HG03039 (cell line): ENCODE data around the gene SCARB1.

ENCODE experiments used
- ATAC-seq: cut with Tn5 transposase; IDR thresholded peaks from one replicate; pipeline ENCODE4 v1.9.1; 2021; ENCODE audit warnings: mild to moderate bottlenecking, moderate library complexity; ENCODE audit not compliant: unreplicated experiment

SCARB1 gene

DNA sequence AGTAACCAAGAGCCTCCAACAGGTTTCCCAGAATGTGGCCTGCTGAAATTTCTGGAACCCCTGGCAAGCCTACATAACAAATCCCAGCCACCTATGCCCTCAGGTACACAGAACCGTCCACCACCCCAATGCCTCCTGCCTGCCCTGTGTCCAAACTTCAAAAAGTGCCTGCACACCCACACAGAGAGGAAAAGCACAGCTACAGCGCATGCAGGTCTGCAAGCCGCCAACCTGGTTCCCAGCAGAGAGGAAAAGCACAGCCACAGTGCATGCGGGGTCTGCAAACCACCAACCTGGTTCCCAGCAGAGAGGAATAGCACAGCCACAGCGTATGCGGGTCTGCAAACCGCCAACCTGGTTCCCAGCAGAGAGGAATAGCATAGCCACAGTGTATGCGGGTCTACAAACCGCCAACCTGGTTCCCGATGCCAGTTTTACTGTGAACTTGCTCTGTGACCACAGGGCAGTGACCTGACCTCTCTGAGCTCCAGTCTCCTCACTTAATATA lies 113.5 kb downstream of the SCARB1 start:
- no peak for ATAC-seq

DNA sequence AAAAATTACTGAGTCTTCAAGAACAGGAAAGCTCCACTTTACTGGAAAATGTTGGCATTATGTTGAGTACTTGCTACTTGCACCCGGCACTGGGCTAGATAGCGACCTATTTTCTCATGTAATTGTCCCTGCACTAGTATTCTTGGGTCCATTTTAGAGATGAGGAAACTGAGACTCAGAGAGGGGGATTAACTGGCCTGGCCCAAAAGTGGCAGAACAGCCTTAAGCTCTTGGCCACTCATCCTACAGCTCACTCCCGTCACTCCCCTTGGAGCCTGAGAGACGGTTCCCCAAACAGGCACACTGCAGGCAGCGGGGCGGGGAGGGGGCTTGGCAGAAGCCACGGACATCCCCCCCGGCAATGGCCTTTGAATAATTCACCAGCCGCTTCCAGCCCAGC lies 113.9 kb downstream of the SCARB1 start:
- ATAC-seq, result no peak

DNA sequence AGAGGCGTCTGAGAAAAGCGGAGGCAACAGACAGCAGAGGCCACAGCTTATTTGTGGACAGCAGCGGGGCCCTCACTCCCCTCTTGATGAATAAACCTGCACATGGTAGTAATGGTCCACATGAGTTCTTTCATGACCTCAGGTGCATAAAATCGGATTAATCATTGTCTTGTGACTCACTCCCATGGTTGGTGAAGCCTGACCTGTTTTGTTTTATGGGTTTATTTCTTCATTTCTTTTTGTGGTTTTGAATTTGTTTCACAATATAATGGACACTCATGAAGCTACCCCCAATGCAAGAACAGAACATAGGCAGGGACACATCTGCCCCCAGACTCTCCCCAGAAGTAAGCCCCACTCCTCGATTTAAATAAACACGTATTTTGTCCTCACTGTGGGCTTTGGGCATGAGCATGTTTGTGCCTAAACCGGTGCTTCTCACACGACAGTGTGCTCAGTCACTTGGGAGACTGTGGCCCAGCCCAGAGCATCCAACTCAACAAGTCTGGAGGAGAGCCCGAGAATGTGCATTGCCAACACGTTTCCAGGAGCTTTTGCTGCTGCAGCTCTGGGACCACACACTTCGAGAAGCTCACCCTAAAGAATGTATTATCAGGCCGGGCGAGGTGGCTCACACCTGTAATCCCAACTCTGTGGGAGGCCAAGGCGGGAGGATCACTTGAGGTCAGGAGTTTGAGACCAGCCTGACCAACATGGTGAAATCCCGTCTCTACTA lies 116.1 kb downstream of the SCARB1 start:
- no peak for ATAC-seq

DNA sequence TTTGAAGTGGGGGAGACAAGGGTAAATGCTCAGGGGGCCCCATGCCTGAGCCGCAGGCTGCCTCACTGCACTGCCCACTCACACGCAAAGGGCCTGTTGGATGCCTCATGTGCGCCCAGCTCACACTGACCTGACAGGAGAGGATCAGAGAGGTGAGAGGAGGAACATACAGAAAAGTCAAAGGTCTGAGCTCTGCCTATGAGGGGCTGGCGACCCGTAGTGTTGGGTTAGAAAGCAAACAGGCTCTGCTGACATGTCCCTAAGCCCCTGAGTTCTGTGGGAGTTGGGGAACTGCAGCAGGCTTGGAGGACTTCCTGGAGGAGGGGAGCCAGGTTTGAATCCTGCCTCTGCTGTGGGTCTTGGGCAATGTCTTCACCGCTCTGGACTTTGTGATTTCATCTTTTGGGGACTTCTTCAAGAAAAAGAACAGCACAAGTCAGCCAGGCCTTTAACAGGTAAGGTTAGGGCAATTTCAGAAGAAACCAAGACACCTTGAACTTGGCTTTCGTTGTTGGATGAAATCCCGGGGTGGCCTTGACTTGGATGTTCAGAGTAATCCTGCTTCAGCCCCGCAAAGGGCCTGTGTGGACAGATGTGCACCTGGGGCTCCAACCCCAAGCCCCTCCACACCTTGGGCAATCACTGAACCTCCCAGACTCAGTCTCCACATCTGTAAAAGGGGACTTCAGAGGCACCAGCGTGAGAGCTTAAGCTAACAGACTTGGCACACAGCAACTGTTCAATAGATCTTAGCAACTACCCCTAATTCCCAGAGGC lies 116.8 kb downstream of the SCARB1 start:
- no peak for ATAC-seq

DNA sequence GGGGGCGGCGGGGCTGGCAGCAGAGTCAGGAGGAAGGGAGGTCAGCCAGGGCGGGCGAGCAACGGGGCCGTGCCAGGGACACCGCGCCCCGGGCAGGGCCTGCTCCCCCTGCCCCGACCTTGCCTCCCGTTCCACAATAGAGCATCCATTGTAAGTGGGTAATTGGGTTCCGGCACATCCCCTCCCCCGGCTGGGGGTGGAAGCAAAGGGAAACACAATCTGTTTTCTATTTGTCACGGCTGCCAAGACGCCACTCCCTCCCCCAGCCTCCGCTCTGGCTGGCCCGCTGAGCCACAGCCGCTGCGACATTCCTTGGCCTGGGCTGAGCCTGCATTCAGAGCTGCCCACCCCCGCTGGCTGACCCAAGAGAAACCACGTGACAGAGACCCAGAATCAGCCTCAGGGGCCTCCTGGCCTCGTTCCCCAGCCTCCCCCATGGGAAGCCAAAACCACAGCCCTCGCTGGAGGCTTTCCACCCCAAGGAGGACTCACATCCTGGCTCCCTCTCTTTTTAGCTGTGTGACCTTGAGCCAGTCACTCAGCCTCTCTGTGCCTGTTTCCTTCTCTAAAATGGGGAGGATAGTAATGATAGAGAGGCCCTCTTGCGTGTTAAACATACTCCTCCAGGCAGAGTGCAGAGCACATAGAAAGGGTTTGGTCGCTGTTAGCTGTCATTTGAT lies 117.6 kb downstream of the SCARB1 start:
- no peak for ATAC-seq

DNA sequence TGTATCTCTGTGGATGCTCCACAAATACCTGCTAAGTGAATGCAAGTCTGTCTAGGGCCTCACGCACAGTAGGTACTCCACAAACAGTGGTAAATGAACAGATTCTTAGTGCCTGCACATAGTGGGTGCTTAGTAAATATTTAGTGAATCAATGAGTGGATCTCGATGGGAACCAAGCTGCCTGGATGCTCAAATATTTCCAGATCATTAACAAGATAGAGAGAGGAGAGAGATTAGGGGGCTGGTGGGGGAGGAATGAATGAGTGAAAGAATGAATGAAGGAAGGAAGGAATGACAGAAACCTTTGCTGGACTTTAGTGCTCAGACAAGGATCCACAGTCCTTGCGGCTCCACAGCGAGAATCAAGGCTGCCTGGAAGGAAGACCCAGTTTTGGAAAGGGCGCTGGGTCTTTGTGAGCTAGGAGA lies 118.2 kb downstream of the SCARB1 start:
- ATAC-seq, result no peak

DNA sequence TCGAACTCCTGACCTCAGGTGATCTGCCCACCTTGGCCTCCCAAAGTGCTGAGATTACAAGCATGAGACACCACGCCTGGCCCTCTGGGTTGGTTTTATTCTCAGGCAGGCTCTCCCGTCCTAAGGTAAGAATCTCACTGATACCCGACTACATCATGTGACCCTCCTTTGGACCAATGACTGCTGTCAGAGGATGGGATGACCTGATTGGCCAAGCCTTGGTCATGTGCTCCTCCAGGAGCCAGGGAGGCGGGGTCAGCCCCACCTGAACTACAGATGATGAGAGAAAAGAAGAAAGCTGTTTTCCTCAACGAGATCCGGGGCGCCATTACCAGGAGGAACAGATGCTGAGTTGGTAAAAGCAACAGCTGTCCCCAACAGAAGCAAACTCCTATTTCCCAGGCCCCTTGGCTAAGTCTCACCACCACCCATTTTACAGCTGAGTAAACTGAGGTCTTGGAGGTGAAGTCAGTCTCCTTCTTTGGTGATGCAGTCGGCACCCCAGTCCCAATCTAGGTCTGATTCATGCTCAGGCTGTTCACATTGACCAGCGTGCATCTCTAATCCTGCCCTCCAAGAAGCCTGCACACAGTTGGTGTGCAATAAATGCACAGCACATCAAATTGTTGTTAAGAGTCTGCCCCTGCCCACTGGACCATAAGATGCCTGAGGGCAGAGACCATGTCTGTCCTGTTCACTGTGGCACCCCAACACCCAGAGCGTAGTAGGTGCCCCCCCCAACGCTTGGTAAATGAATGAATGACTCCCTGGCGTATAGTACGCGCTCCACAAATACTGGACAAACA lies 118.8 kb downstream of the SCARB1 start:
- ATAC-seq, result no peak

DNA sequence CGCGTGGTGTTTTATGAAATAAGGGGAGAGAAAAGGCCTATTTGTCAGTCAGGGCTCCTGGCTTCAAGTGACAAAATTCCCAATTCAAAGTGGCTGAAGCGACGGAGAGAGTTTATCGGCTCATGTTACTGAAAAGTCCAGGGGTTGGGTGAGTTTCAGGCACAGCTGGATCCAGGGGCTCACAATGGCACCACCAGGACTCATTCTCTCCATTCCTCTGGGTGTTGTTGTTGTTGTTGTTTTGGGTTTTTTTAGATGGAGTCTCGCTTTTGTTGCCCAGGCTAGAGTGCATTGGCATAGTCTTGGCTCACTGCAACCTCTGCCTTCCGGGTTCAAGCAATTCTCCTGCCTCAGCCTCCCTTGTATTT lies 119.4 kb downstream of the SCARB1 start:
- ATAC-seq, result no peak

DNA sequence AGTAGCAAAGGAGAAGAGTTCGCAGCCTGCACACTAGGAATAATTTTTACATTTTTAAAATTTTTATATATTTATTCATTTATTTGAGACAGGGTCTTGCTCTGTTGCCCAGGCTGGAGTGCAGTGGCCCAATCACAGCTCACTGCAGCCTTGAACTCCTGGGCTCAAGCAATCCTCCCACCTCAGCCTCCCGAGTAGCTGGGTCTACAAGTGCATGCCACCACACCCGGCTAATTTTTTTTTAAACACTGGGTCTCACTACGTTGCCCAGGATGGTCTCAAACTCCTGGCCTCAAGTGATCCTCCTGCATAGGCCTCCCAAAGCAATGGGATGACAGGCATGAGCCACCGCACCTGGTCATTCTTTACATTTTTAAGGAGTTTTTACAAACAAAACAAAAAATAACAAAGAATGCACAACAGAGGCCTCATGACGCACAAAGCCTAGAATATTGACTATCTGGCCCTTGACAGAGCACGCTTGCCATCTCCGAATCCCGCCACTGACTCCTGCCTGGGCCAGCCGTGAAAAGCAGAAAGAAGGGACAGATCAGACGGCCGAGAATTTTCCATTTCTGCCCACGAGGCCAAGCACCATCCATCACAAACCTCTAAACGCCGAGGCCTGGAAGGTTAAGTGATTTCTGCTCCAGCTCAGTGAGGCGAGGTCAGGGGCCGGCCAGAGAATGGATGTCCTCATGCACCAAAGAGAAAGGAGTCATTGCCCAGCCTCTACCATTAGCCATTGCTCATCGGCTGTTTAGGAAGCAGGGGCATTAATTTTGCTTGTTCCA lies 120.0 kb downstream of the SCARB1 start:
- no peak for ATAC-seq

DNA sequence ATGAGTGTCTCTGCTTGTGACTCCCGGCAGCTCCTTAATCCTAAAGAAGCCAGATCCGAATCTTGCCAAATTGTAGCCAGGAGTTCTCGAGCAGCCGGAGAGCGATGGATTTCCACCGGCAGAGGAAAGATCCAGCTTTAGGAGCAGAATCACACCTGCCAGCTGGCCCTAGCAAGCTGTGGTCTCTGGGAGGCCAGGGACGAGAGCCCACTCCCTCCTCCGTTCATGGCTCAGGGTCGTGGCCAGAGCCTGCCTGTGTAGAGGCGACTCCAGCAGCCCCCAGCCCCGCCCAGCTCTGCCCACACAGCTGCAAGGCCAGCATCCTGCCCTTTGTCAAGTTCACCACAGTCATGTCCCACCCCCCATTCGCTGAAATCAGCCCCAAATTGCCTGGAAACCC lies 121.0 kb downstream of the SCARB1 start:
- ATAC-seq, result no peak

DNA sequence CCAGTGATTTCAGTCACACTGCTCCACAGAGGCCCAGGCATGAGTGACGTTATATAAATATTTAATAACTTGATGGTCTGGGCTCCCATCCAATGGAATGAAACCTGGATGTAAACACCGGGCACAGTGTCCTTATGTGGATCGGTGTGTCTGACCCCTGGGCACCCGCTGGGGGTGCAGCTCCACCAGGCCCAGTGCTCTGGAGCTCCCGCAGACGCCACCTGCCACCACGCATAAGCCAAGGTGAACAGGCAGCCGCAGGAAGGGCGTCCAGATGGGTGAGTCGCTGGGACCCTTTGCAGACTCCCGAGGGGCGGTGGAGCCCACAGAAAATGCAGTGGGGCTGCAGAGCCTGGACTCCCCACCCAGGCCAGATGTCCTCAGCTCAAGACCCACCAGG lies 121.6 kb downstream of the SCARB1 start:
- ATAC-seq, result no peak

DNA sequence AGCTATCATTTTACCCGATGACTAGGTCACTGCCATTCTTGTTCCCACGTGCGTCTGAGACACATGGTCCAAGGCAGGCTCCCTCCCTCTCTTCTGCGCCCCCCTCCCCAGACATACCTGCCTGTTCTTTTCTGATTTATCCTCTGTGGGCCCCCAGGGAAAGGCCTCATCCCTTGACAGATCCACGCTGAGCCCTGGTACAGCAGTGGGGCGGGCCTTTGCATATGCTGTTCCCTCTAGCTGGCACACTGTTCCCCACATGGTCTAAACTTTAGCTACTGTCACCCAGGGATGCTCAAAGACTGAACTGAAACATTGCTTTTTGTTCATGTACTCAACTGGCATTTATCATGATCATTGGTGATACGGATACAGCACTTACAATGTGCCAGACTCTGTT lies 122.5 kb downstream of the SCARB1 start:
- ATAC-seq, result no peak

DNA sequence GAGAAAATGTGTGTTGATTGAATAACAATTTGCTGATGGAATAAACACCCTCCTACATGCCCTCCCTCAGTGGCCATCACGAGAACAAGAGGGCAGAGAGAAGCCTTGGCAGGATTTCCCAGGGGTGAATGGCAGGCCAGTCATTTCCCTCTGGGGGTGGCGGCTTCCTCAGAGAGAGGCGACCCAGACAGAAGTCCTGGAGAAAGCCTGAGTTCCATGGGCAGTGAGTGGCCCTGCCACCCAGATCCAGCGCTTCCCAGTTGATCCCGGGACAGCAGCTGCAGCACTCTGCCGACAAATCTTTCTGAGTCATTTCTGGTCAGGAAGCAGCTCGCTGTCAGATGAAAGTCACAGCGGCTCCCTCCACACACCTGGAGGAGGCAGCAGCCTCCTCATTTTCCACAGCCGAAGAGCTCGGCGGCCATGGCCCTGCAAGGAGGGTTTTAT lies 123.0 kb downstream of the SCARB1 start:
- ATAC-seq, result no peak

DNA sequence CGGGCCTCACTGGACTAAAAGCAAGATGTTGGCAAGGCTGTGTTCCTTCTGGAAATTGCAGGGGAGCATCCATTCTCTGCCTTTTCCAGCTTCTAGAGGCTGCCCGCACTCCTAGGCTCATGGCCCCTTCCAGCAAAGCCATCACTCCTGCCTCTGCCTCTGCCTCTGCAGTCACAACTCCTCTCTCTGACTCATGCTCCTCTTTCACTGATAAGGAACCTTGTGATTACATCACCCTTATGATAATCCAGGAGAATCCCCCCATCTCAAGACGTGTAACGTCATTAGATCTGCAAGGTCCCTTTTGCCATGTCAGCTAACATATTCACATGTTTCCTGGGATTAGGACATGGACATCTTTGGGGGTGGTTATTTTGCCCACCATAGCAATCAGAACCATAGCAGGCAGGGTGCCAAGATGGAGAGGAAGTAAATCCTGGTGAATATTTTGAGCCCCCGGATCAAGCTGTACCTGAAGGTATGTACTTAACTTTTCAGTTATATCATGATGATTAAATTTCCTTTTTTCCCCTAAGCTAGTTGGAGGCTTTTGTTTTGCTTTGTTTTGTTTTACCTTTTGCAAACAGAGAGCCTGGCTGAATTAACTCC lies 123.6 kb downstream of the SCARB1 start:
- ATAC-seq, result no peak

DNA sequence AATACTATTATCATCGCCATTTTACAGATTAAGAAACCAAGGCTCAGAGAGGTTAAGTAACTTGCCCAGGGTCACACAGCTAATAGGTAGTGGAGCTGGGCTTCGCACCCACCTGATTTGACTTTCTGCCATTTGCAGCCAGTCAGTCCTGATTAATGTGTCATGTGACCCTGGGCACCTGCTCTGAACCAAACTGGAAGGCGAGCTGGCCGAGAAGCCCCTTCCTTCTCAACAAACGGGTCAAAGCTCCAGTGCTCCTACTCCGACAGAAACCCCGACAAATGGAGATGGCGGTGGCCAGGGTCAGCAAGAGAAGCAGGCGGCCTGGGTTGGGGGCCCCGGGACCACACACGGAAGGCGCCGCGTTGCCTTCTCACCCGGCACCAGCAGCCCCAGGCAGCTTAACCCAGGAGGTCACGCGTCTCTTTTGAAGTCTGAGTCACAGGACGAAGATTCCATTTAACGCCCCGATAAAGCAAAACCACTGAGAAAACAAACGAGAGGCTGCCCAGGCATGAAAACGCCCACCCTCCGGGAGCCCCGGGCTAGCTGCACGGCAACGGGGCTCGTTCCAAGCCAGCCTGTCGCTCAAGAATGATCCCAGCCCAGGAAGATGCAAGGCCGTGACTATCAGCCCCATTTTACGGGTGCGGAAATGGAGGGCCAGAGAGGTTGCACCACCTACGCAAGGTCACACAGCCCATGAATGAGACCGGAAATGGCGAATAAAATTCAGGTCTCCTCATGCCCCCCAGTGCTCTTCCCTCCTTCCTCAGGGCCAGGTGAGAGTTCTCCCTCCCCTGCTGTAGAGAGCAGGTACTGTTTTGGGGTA lies 124.8 kb downstream of the SCARB1 start:
- no peak for ATAC-seq

DNA sequence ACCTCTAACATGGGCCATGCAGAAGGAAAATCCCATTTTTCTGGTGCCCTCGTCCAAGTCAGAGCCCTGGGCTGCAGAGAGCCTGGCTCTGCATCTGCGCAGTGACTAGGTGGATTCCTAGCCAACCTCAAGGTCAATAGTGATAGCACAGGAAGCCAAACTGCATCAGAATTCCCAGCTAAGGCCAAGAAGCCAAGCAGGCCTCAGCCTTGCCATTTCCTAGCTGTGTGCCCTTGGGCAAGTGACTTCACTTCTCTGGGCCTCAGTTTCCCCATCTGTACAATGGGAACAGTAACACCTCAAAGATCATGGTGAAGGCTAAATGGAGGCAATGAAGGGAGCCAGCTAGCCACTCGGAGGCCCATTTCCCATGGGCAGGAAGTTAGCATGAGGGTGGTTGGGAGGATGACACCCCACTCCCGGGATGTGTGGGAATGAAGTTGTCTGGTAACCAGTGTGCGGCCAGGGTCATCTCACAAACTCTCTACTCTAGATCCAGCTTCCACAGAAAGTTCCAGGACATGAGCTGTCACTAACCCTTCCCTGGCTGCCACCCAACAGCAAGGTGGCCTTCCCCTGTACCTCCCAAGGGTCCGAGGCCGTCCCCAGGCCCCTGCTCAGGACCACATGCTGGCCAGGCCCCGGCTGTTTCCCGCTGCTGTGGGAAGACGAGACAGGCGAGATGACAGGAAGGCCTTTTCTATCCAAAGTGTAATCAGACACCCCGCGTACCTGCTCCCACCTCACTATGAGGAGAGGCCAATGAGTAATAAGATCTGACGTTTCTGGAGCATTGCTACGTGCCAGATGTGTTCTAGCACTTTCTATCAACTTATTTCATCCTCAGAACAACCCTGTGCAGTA lies 125.7 kb downstream of the SCARB1 start:
- ATAC-seq, result no peak

DNA sequence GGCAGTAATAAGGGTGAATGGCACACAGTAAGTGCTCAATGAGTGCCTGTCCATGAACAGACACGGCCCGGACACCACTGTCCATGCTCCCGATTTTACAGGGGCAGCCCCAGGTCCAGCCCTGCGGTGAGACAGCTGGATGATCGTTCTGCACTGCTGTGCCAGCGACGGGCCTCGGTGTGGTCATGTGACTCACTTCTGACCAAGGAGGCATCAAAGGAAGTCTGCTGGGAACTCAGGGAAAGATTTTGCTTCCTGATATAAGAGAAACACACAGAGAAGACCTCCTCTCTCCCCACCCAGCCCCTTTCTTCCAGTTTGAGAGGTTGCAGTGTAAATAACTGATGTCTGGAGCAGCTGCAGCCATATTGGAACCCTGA lies 126.6 kb downstream of the SCARB1 start:
- ATAC-seq, result no peak
